ENCODE results near the gene SLC22A23.

SLC22A23 gene

GRCh38 chr6:3328145-3328544, 128.7 kb downstream of the SLC22A23 start:
- no peak for DNase-seq (ENCODE audit: extremely low read depth, low read depth)
- H3K4me3 ChIP-seq (replicated peaks; ENCODE audit: low read depth, low read length), result no peak overlapping the region
- no peak for TF ChIP-seq CTCF (IDR thresholded peaks at IDR 0.05; ENCODE audit: low read depth, low read length, missing control alignments)

GRCh38 chr6:3327403-3327802, 129.4 kb downstream of the SLC22A23 start:
- no peak for TF ChIP-seq CTCF (IDR thresholded peaks at IDR 0.05; ENCODE audit: low read depth, low read length, missing control alignments)
- DNase-seq (ENCODE audit: extremely low read depth, low read depth), result no peak
- H3K4me3 ChIP-seq (replicated peaks; ENCODE audit: low read depth, low read length), result no peak overlapping the region

- DNase-seq (ENCODE audit: extremely low read depth, low read depth), result no peak
- TF ChIP-seq CTCF (IDR thresholded peaks at IDR 0.05; ENCODE audit: low read depth, low read length, missing control alignments), result no peak
- H3K4me3 ChIP-seq (replicated peaks; ENCODE audit: low read depth, low read length), result no peak overlapping the region
These were observed 129.9 kb downstream of the SLC22A23 start for GRCh38 chr6:3326981-3327380.

GRCh38 chr6:3326184-3326971, 130.5 kb downstream of the SLC22A23 start:
- DNase-seq (ENCODE audit: extremely low read depth, low read depth), result no peak

GRCh38 chr6:3325210-3325609, 131.6 kb downstream of the SLC22A23 start:
- no peak for DNase-seq (ENCODE audit: extremely low read depth, low read depth)
- no peak overlapping the region for H3K4me3 ChIP-seq (replicated peaks; ENCODE audit: low read depth, low read length)
- TF ChIP-seq CTCF (IDR thresholded peaks at IDR 0.05; ENCODE audit: low read depth, low read length, missing control alignments), result no peak

More at GRCh38 chr6:3326184-3326971, 130.5 kb downstream of the SLC22A23 start:
- no peak overlapping the region for H3K4me3 ChIP-seq (replicated peaks; ENCODE audit: low read depth, low read length)
- TF ChIP-seq CTCF (IDR thresholded peaks at IDR 0.05; ENCODE audit: low read depth, low read length, missing control alignments), result no peak

- DNase-seq (ENCODE audit: extremely low read depth, low read depth), result no peak
- H3K4me3 ChIP-seq (replicated peaks; ENCODE audit: low read depth, low read length), result no peak overlapping the region
- TF ChIP-seq CTCF (IDR thresholded peaks at IDR 0.05; ENCODE audit: low read depth, low read length, missing control alignments), result no peak
These were observed 132.4 kb downstream of the SLC22A23 start for GRCh38 chr6:3324262-3324942.

Data from HFF-Myc (cell line).